Upper lobe of right lung (tissue), 1 donor: ENCODE measurements around the gene GPR156. TPM values are rescaled to one million over a fixed set of nuclear protein-coding genes. Genes with fewer than 3 reads are reported as not detected.

Source experiments
- ATAC-seq: fragments of 200-7000 bp; cut with Tn5 transposase; one replicate; pipeline ENCODE4 v1.9.1; 2020; ENCODE audit warnings: mild to moderate bottlenecking, moderate library complexity
- DNase-seq: peaks from one replicate; pipeline ENCODE4 v3.0.0-alpha.2; 2020
- H3K27ac ChIP-seq: fragments of 200-600 bp; one replicate; pipeline ENCODE4 v1.8.0; 2022
- H3K27me3 ChIP-seq: fragments of 200-600 bp; one replicate; pipeline ENCODE4 v1.8.0; 2022; ENCODE audit warnings: mild to moderate bottlenecking
- H3K36me3 ChIP-seq: fragments of 200-600 bp; one replicate; pipeline ENCODE4 v1.8.0; 2022
- H3K4me1 ChIP-seq: fragments of 200-600 bp; one replicate; pipeline ENCODE4 v1.8.0; 2022
- H3K4me3 ChIP-seq: fragments of 200-600 bp; one replicate; pipeline ENCODE4 v1.8.0; 2022; ENCODE audit warnings: mild to moderate bottlenecking
- H3K9me3 ChIP-seq: fragments of 200-600 bp; one replicate; pipeline ENCODE4 v1.8.0; 2022
- intact Hi-C: fragments of 100-400 bp; cut with DNase I; formaldehyde crosslinking; loops from one replicate; pipeline ENCODE4 v1.11.0; 2022
- total RNA-seq: library from RNA; stranded (reverse); fragmentation: NEBNext Ultra II Directional; extraction: Animal tissue kit (Norgen Biotek cat#: 25700); gene quantifications from one replicate; pipeline ENCODE4 v1.2.1, GENCODE V29; 2021
- TF ChIP-seq, protein P1 (sequence below): fragments of 200-600 bp; IDR thresholded peaks from one replicate; pipeline ENCODE4 v1.8.0; 2022; ENCODE audit warnings: antibody characterized with exemption
- donor health status: DM: no; HTN: yes; CAD: no; lungs with severe emphysema.

GPR156 gene
- total RNA-seq, 1 donor from 2014 or later, result 0.09 TPM

- TF ChIP-seq, protein P1, sequence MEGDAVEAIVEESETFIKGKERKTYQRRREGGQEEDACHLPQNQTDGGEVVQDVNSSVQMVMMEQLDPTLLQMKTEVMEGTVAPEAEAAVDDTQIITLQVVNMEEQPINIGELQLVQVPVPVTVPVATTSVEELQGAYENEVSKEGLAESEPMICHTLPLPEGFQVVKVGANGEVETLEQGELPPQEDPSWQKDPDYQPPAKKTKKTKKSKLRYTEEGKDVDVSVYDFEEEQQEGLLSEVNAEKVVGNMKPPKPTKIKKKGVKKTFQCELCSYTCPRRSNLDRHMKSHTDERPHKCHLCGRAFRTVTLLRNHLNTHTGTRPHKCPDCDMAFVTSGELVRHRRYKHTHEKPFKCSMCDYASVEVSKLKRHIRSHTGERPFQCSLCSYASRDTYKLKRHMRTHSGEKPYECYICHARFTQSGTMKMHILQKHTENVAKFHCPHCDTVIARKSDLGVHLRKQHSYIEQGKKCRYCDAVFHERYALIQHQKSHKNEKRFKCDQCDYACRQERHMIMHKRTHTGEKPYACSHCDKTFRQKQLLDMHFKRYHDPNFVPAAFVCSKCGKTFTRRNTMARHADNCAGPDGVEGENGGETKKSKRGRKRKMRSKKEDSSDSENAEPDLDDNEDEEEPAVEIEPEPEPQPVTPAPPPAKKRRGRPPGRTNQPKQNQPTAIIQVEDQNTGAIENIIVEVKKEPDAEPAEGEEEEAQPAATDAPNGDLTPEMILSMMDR, result no peak
- DNase-seq, result no peak
- Histone ChIP-seq H3K4me3 (no peak overlapping the region), H3K4me1 (no peaks in the 10 kb centered on the region), H3K36me3 (no peaks in the 10 kb centered on the region), H3K27me3 (no peaks in the 10 kb centered on the region), H3K9me3 (no peaks in the 10 kb centered on the region), H3K27ac (no peak overlapping the region)
- ATAC-seq, result no peak
- intact Hi-C loops, result no loop called here
Observed at GRCh38 chr3:120167488-120167887, 117.5 kb downstream of the GPR156 start.

DNA sequence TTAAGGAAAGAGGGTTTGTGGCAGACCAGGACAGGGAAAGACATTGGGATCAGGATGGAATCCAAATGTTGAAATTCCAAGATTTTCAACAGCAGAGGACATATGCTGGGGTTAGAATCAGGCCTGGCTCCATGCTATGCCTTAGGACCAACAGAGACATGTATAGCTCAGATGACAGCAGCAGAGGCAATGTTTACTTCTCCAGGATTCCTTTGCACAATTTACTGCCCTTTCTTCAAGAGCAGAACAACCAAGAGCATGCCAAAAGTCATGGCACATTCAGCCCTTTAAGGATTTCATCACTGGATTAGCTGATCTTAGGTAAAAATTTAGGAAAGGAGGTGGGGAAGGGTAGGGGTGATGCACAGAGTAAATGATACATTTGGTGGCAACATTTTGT, 121.2 kb downstream of the GPR156 start:
- TF ChIP-seq, protein P1, result no peak
- no peaks in the 10 kb centered on the region for H3K36me3 ChIP-seq
- peaks cover 13% of the 10 kb centered on the region for H3K4me1 ChIP-seq
- H3K9me3 ChIP-seq, result no peaks in the 10 kb centered on the region
- intact Hi-C loops, result no loop called here
- no peak overlapping the region for H3K4me3 ChIP-seq
- H3K27ac ChIP-seq, result no peak overlapping the region
- ATAC-seq, result no peak
- H3K27me3 ChIP-seq, result no peaks in the 10 kb centered on the region
- no peak for DNase-seq

DNA sequence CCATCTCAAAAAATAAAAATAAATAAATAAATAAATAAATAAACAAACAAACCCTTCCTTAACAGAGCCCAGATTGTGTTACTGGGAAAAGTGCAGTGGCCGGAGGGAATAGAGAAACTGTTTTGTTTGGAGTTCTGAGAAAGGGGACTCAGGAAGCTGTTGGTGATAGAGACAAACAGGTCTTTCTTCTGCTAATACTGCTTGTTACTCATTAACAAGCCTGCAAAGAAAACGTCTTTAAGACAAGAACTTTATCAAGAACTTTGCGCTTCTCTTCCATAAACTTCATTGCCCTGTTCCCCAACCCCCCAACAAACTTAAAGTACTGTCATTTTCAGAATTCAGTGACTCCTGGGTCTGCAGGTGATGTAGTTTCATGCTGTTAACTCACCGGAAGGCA, 122.0 kb downstream of the GPR156 start:
- Histone ChIP-seq H3K36me3 (no peaks in the 10 kb centered on the region), H3K9me3 (no peaks in the 10 kb centered on the region), H3K27ac (no peak overlapping the region), H3K4me1 (peaks cover 13% of the 10 kb centered on the region), H3K27me3 (no peaks in the 10 kb centered on the region), H3K4me3 (no peak overlapping the region)
- DNase-seq (no peak), ATAC-seq (no peak)
- TF ChIP-seq, protein P1, result no peak
- intact Hi-C loops, result no loop called here

DNA sequence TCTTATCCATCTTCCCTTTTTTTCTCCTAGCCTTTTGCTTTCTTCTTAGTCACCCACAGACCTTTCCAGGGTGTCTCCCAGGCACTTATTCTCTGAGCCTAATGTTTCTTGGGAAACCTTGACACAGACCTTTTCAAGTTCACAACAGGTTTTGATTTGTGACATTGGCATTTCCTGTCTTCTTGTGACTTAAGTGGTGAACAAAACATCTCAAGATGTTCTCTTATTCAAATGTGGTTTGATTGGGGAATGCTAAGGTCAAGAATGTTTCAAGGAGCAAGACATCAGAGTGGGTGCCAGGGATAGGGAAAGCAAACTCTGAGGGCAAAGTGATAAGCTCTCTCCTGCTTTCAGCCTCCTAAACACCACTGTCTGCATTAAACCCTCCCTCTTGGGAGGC, 122.6 kb downstream of the GPR156 start:
- Histone ChIP-seq H3K4me3 (no peak overlapping the region), H3K9me3 (no peaks in the 10 kb centered on the region), H3K4me1 (peaks cover 13% of the 10 kb centered on the region), H3K27me3 (no peaks in the 10 kb centered on the region), H3K36me3 (no peaks in the 10 kb centered on the region), H3K27ac (no peak overlapping the region)
- TF ChIP-seq, protein P1, result no peak
- ATAC-seq (peak; percentile 51), DNase-seq (no peak)
- intact Hi-C loops, result no loop called here

- TF ChIP-seq, protein P1, result no peak
- no peaks in the 10 kb centered on the region for H3K9me3 ChIP-seq
- ATAC-seq (peak; percentile 8), DNase-seq (no peak)
- no peaks in the 10 kb centered on the region for H3K27me3 ChIP-seq
- no peaks in the 10 kb centered on the region for H3K36me3 ChIP-seq
- H3K4me1 ChIP-seq, result peaks cover 13% of the 10 kb centered on the region
- H3K27ac ChIP-seq, result no peak overlapping the region
- intact Hi-C loops, result no loop called here
- H3K4me3 ChIP-seq, result no peak overlapping the region
Observed at GRCh38 chr3:120161902-120162301, 123.1 kb downstream of the GPR156 start.

GRCh38 chr3:120160050-120160449, 125.0 kb downstream of the GPR156 start:
- peak; percentile 79 for DNase-seq
- peak overlapping the region; percentile 63 for H3K27ac ChIP-seq

More at GRCh38 chr3:120160050-120160449, 125.0 kb downstream of the GPR156 start:
- H3K4me1 ChIP-seq, result peaks cover 13% of the 10 kb centered on the region
- TF ChIP-seq, protein P1, result no peak
- no peaks in the 10 kb centered on the region for H3K36me3 ChIP-seq
- ATAC-seq, result peak; percentile 92
- H3K9me3 ChIP-seq, result no peaks in the 10 kb centered on the region
- H3K4me3 ChIP-seq, result no peak overlapping the region
- intact Hi-C loops, result no loop called here
- H3K27me3 ChIP-seq, result no peaks in the 10 kb centered on the region
